Endothelial cell of umbilical vein (primary cell): ENCODE results near the gene DENND4B. TPM values are rescaled to one million over a fixed set of nuclear protein-coding genes. Genes with fewer than 3 reads are reported as not detected.

Experiments used
- BruUV-seq: library from RNA; stranded (reverse); fragments of 400-500 nt; replicated peaks from 2 replicates; lab custom pipeline; 2021; lab: Mats Ljungman, UMichigan
- CTCF ChIA-PET: fragments of 300-600, 350-600 bp; sonication (Branson Sonifier 250); formaldehyde crosslinking; loops from one replicate; lab custom pipeline; 2021; ENCODE audit warnings: antibody characterized with exemption, inconsistent platforms; lab: Charles Lee
- POLR2A ChIA-PET: fragments of 300-600, 350-600 bp; sonication (Branson Sonifier 250); formaldehyde crosslinking; loops from one replicate; lab custom pipeline; 2021; ENCODE audit warnings: antibody characterized with exemption, inconsistent platforms; lab: Charles Lee
- DNase-seq: peaks from one replicate; pipeline ENCODE4 v3.0.0-alpha.2; 2011; ENCODE audit warnings: low read depth, low spot score
- FAIRE-seq: peaks from 2 replicates; lab custom pipeline; 2011; peaks lifted over from hg19 to GRCh38; lab: Jason Lieb, UNC
- H2AFZ ChIP-seq: 2 replicates; pipeline ENCODE4 v1.6.0; 2012; ENCODE audit warnings: low read depth, low read length, control low read depth, inconsistent platforms
- H3K27ac ChIP-seq: 2 replicates; pipeline ENCODE4 v1.5.1; 2011; ENCODE audit warnings: low read depth, mild to moderate bottlenecking, control low read depth, low read length, moderate library complexity; ENCODE audit not compliant: insufficient read depth
- H3K27me3 ChIP-seq, 2 experiments: 2 replicates each; pipeline versions ENCODE4 v1.6.0 to v1.6.1; 2011; ENCODE audit warnings: low read length in 2 of 2, mixed read lengths in 1 of 2; ENCODE audit not compliant: control insufficient read depth in 2 of 2, insufficient read depth in 2 of 2
- H3K36me3 ChIP-seq, 2 experiments: 2 replicates in 1 of 2; 3 replicates in 1 of 2; pipeline ENCODE4 v1.5.1; 2011; ENCODE audit warnings: low read length in 2 of 2, mild to moderate bottlenecking in 1 of 2, moderate library complexity in 1 of 2; ENCODE audit not compliant: control insufficient read depth in 2 of 2, insufficient read depth in 2 of 2; ENCODE audit errors: extremely low read depth in 1 of 2
- H3K4me1 ChIP-seq: 3 replicates; pipeline ENCODE4 v1.5.1; 2011; ENCODE audit warnings: mild to moderate bottlenecking, low read length; ENCODE audit not compliant: control insufficient read depth, insufficient read depth; ENCODE audit errors: extremely low read depth
- H3K4me2 ChIP-seq: 2 replicates; pipeline ENCODE4 v1.6.1; 2011; ENCODE audit warnings: low read length, control low read depth, mixed read lengths; ENCODE audit not compliant: insufficient read depth
- H3K4me3 ChIP-seq, 3 experiments: fragments of 200-600 bp in 1 of 3; sonication (generic), shearing (Covaris generic) in 1 of 3; replicated peaks in 1 of 3; 2 replicates each; pipeline ENCODE4 v1.5.1; 2011 to 2016; ENCODE audit warnings: control low read depth in 3 of 3, low read length in 3 of 3, mild to moderate bottlenecking in 2 of 3, inconsistent platforms in 1 of 3, low read depth in 1 of 3, moderate library complexity in 1 of 3; ENCODE audit not compliant: insufficient read depth in 1 of 3
- H3K79me2 ChIP-seq: 2 replicates; pipeline ENCODE4 v1.6.0; 2012; ENCODE audit warnings: low read length, inconsistent platforms; ENCODE audit not compliant: control insufficient read depth, insufficient read depth
- H3K9ac ChIP-seq: replicated peaks from 2 replicates; pipeline ENCODE3; 2011; ENCODE audit warnings: low read length, control low read depth; ENCODE audit not compliant: insufficient read depth; ENCODE audit errors: extremely low read depth
- H3K9me1 ChIP-seq: replicated peaks from 3 replicates; pipeline ENCODE4 v1.6.0; 2011; ENCODE audit warnings: mild to moderate bottlenecking, low read length; ENCODE audit not compliant: control insufficient read depth, insufficient read depth; ENCODE audit errors: extremely low read depth
- H3K9me3 ChIP-seq: replicated peaks from 2 replicates; pipeline ENCODE4 v1.5.1; 2012; ENCODE audit warnings: low read length, inconsistent platforms; ENCODE audit not compliant: control insufficient read depth, insufficient read depth
- H4K20me1 ChIP-seq: replicated peaks from 2 replicates; pipeline ENCODE3; 2011; ENCODE audit warnings: mild to moderate bottlenecking, low read length; ENCODE audit not compliant: control insufficient read depth, insufficient read depth; ENCODE audit errors: extremely low read depth
- CTCF ChIP-seq, 2 donors: IDR thresholded peaks; 1 replicate in 1 of 2; 2 replicates in 1 of 2; pipeline ENCODE4 v1.5.1; 2011; ENCODE audit warnings: low read length in 2 of 2, mild to moderate bottlenecking in 2 of 2, moderate library complexity in 2 of 2, control low read depth in 1 of 2, inconsistent platforms in 1 of 2, low read depth in 1 of 2; ENCODE audit not compliant: insufficient read depth in 1 of 2; ENCODE audit errors: extremely low read depth in 1 of 2
- EZH2 ChIP-seq: IDR thresholded peaks from 2 replicates; pipeline ENCODE4 v1.6.1; 2012; ENCODE audit warnings: borderline replicate concordance, low read depth, mild to moderate bottlenecking, moderate library complexity, low read length, inconsistent platforms; ENCODE audit not compliant: severe bottlenecking
- FOS ChIP-seq: IDR thresholded peaks from 2 replicates; pipeline ENCODE4 v1.6.1; 2011; ENCODE audit warnings: mild to moderate bottlenecking, low read length, moderate library complexity, borderline replicate concordance; ENCODE audit not compliant: insufficient read depth
- GATA2 ChIP-seq: IDR thresholded peaks from 2 replicates; pipeline ENCODE4 v1.7.0; 2011; ENCODE audit warnings: low read depth, mild to moderate bottlenecking, moderate library complexity, mixed read lengths, low read length; ENCODE audit not compliant: insufficient read length, insufficient read depth
- JUN ChIP-seq: IDR thresholded peaks from 2 replicates; pipeline ENCODE4 v1.6.1; 2011; ENCODE audit warnings: borderline replicate concordance, low read depth; ENCODE audit not compliant: insufficient read length, insufficient read depth
- MAX ChIP-seq: IDR thresholded peaks from 2 replicates; pipeline ENCODE4 v1.6.1; 2011; ENCODE audit not compliant: insufficient read depth, insufficient read length
- MYC ChIP-seq: IDR thresholded peaks from one replicate; pipeline ENCODE4 v1.6.1; 2011; ENCODE audit warnings: mild to moderate bottlenecking, low read depth, low read length
- POLR2A ChIP-seq: IDR thresholded peaks from 2 replicates; pipeline ENCODE4 v1.6.1; 2012; ENCODE audit warnings: low read depth, mild to moderate bottlenecking, control low read depth, low read length
- POLR2AphosphoS5 ChIP-seq: IDR thresholded peaks from 2 replicates; pipeline ENCODE4 v1.6.1; 2012; ENCODE audit warnings: low read depth, mild to moderate bottlenecking, control low read depth, low read length, moderate library complexity; ENCODE audit not compliant: insufficient read depth
- dilution Hi-C: fragments of 300-500 bp; cut with MboI; formaldehyde crosslinking; loops from one replicate; pipeline ENCODE4 v1.15.0; 2019; ENCODE audit warnings: low sequenced_read_pairs; ENCODE audit not compliant: extremely low pct_ligation_motif_present
- intact Hi-C: fragments of 100-400 bp; cut with micrococcal nuclease; formaldehyde crosslinking; loops from one replicate; pipeline ENCODE4 v1.10.0; 2022
- polyA plus RNA-seq, 4 experiments: library from polyadenylated mRNA; depleted of rRNA in 3 of 4; stranded (reverse) in 3 of 4; unstranded in 1 of 4; fragments of >200 nt; gene quantifications; 2 replicates each; pipeline versions ENCODE4 v1.2.1 to v1.2.3, GENCODE V29; 2011 to 2012; ENCODE audit warnings: missing spikeins in 1 of 4
- total RNA-seq: library from RNA; stranded (reverse); gene quantifications from 2 replicates; pipeline ENCODE4 v1.2.3, GENCODE V29; 2021

Gene DENND4B
- total and polyA plus RNA-seq, 2 donors (not counting 3 experiments of a cell fraction or from before 2014, with no cell fraction given): 35.6 to 57.8 TPM

GRCh38 chr1:153929426-153929825 is 17.1 kb downstream of the DENND4B start:
- intact Hi-C loops (loop anchor here (1.0 kb wide), 1 partner anchor 34 kb away; the partner anchor contains the start of gene SLC39A1), dilution Hi-C loops (no loop called here)
- Histone ChIP-seq H2AFZ (no peak overlapping the region), H3K79me2 (no peaks in the 10 kb centered on the region), H3K36me3 (peaks cover 5 to 20% of the 10 kb centered on the region in 2 experiments), H3K9me1 (no peaks in the 10 kb centered on the region), H3K27ac (peak overlapping the region; percentile 1), H3K9me3 (no peaks in the 10 kb centered on the region), H4K20me1 (no peaks in the 10 kb centered on the region), H3K4me2 (no peak overlapping the region), H3K4me1 (peaks cover 15% of the 10 kb centered on the region), H3K4me3 (no peak overlapping the region), H3K9ac (no peak overlapping the region), H3K27me3 (no peaks in the 10 kb centered on the region)
- TF ChIP-seq JUN: no peak
- no peak for TF ChIP-seq POLR2A
- TF ChIP-seq MYC: no peak
- no peak for TF ChIP-seq GATA2
- no peak for TF ChIP-seq CTCF (IDR thresholded peaks at IDR 0.05; ENCODE audit: extremely low read depth in 1 of 2, insufficient read depth in 1 of 2, low read depth in 1 of 2, low read length in 2 of 2)
- TF ChIP-seq POLR2AphosphoS5: no peak
- TF ChIP-seq FOS: no peak
- no peak for TF ChIP-seq MAX
- TF ChIP-seq EZH2: no peak
- peak; percentile 49 for FAIRE-seq
- ChIA-PET CTCF (interaction anchor here (0.9 to 5.1 kb wide), 8 partner anchors 10 to 132 kb away, joined by 3 to 34 read pairs (median 6); partner anchors contain the start of genes CREB3L4, DENND4B and JTB), POLR2A (no interaction called here)
- DNase-seq: no peak
- no TSS peak for BruUV-seq
